Hematopoietic multipotent progenitor cell treated with erythropoietin and hydrocortisone succinate and interleukin-3 and kit ligand, for 8 days (in vitro differentiated cells): ENCODE measurements around the gene PTPDC1.

Source experiments
- DNase-seq: peaks from one replicate; pipeline ENCODE4 v3.0.0-alpha.2; 2015

PTPDC1 gene

GRCh38 chr9:94084314-94084713 lies at the start of gene PTPDC1:
Gene PTPDC1, plus strand, starts transcription at chr9:94084464. Its CDS starts 67 bp downstream, at chr9:94084531.
- peak; percentile 49 for DNase-seq

GRCh38 chr9:94034511-94034910 lies 49.8 kb upstream of the PTPDC1 start:
- DNase-seq, result no peak

- DNase-seq, result no peak
These were observed 44.5 kb upstream of the PTPDC1 start for GRCh38 chr9:94039786-94040185.

GRCh38 chr9:94042516-94043360 lies 41.5 kb upstream of the PTPDC1 start:
- no peak for DNase-seq

GRCh38 chr9:94054716-94055115 lies 29.5 kb upstream of the PTPDC1 start:
- no peak for DNase-seq

GRCh38 chr9:94056442-94056974 lies 27.8 kb upstream of the PTPDC1 start:
- DNase-seq, result no peak

- no peak for DNase-seq
These were observed 26.3 kb upstream of the PTPDC1 start for GRCh38 chr9:94057918-94058317.

- DNase-seq, result no peak
These were observed 22.4 kb upstream of the PTPDC1 start for GRCh38 chr9:94061864-94062263.

- peak; percentile 84 for DNase-seq
These were observed 18.7 kb upstream of the PTPDC1 start for GRCh38 chr9:94065535-94065961.

GRCh38 chr9:94068257-94068656 lies 16.0 kb upstream of the PTPDC1 start:
- DNase-seq, result peak; percentile 59

- no peak for DNase-seq
These were observed 7.7 kb upstream of the PTPDC1 start for GRCh38 chr9:94076557-94076956.

- no peak for DNase-seq
These were observed 6.2 kb upstream of the PTPDC1 start for GRCh38 chr9:94078086-94078485.

GRCh38 chr9:94079236-94079635 lies 5.0 kb upstream of the PTPDC1 start:
- no peak for DNase-seq

GRCh38 chr9:94080249-94080648 lies 4.0 kb upstream of the PTPDC1 start:
- no peak for DNase-seq

GRCh38 chr9:94081435-94081834 lies 2.8 kb upstream of the PTPDC1 start:
- DNase-seq, result no peak

- no peak for DNase-seq
These were observed 2.3 kb upstream of the PTPDC1 start for GRCh38 chr9:94081864-94082463.

GRCh38 chr9:94082553-94082952 lies 1.7 kb upstream of the PTPDC1 start:
- no peak for DNase-seq

- DNase-seq, result no peak
These were observed 1.3 kb upstream of the PTPDC1 start for GRCh38 chr9:94082956-94083355.

- peak; percentile 66 for DNase-seq
These were observed 880 bp upstream of the PTPDC1 start for GRCh38 chr9:94083384-94083783.

GRCh38 chr9:94085062-94085639 lies 887 bp downstream of the PTPDC1 start:
- DNase-seq, result no peak

- peak; percentile 86 for DNase-seq
These were observed 2.5 kb downstream of the PTPDC1 start for GRCh38 chr9:94086486-94087345.
